HepG2 (cell line): ENCODE results near the gene TMPRSS11E. TPM values are rescaled to one million over a fixed set of nuclear protein-coding genes. Genes with fewer than 3 reads are reported as not detected.

Experiments
- ATAC-seq: fragments of 200-7000 bp; cut with Tn5 transposase; 3 replicates; pipeline ENCODE4 v1.9.1; 2020; ENCODE audit warnings: mild to moderate bottlenecking, moderate library complexity
- BruUV-seq: library from RNA; stranded (reverse); fragments of 400-500 nt; replicated peaks from 2 replicates; lab custom pipeline; 2021; lab: Mats Ljungman, UMichigan
- CTCF ChIA-PET: fragments of 300-600 bp; formaldehyde crosslinking; extraction: SDS; loops from one replicate; lab custom pipeline; 2021; ENCODE audit warnings: low total read pairs, inconsistent platforms, low intra/inter-chr PET ratio; lab: Yijun Ruan, JAX
- POLR2A ChIA-PET: fragments of 350-600 bp; sonication (Branson Sonifier 250); formaldehyde crosslinking; loops from one replicate; lab custom pipeline; 2020; ENCODE audit warnings: antibody characterized with exemption, inconsistent platforms; lab: Yijun Ruan, JAX
- DNase-seq: peaks from one replicate; pipeline ENCODE4 v3.0.0-alpha.2; 2015; ENCODE audit warnings: low spot score
- FAIRE-seq: peaks from 3 replicates; lab custom pipeline; 2011; peaks lifted over from hg19 to GRCh38; lab: Jason Lieb, UNC
- H2AFZ ChIP-seq: one replicate; pipeline ENCODE4 v1.6.1; 2011; ENCODE audit warnings: low read length, inconsistent platforms
- H3K27ac ChIP-seq: fragments of 300-600 bp; 3 replicates; pipeline ENCODE4 v1.8.0; 2011; ENCODE audit warnings: mixed run types, mild to moderate bottlenecking, mixed read lengths, low read length, inconsistent platforms; ENCODE audit not compliant: insufficient read depth; ENCODE audit errors: extremely low read length
- H3K27me3 ChIP-seq, 2 experiments: fragments of 200-600 bp in 1 of 2; 2 replicates in 1 of 2; 3 replicates in 1 of 2; pipeline versions ENCODE4 v1.6.0 to v1.8.0; 2011; ENCODE audit warnings: low read length in 2 of 2, mild to moderate bottlenecking in 2 of 2, moderate library complexity in 2 of 2, inconsistent platforms in 1 of 2; ENCODE audit not compliant: insufficient read depth in 2 of 2, control insufficient read depth in 1 of 2
- H3K36me3 ChIP-seq, 2 experiments: fragments of 200-600 bp in 1 of 2; replicated peaks in 1 of 2; 2 replicates in 1 of 2; 3 replicates in 1 of 2; pipeline versions ENCODE4 v1.5.1 to v1.8.0; 2011; ENCODE audit warnings: low read length in 2 of 2, inconsistent platforms in 1 of 2; ENCODE audit not compliant: insufficient read depth in 2 of 2, control insufficient read depth in 1 of 2
- H3K4me1 ChIP-seq: 2 replicates; pipeline ENCODE4 v1.5.1; 2012; ENCODE audit warnings: low read length, inconsistent platforms; ENCODE audit not compliant: insufficient read depth
- H3K4me2 ChIP-seq: 2 replicates; pipeline ENCODE4 v1.6.0; 2011; ENCODE audit warnings: low read depth, low read length, inconsistent platforms
- H3K4me3 ChIP-seq, 3 experiments: fragments of 200-600 bp in 1 of 3; sonication (generic), shearing (Covaris generic) in 1 of 3; replicated peaks in 1 of 3; 2 replicates each; pipeline ENCODE4 v1.5.1; 2011 to 2016; ENCODE audit warnings: low read length in 3 of 3, inconsistent platforms in 2 of 3, low read depth in 2 of 3, mild to moderate bottlenecking in 2 of 3, control low read depth in 1 of 3, mixed read lengths in 1 of 3; ENCODE audit not compliant: insufficient read depth in 1 of 3
- H3K79me2 ChIP-seq: one replicate; pipeline ENCODE4 v1.6.1; 2011; ENCODE audit warnings: low read length, inconsistent platforms; ENCODE audit not compliant: insufficient read depth
- H3K9ac ChIP-seq: 2 replicates; pipeline ENCODE4 v1.6.0; 2011; ENCODE audit warnings: mild to moderate bottlenecking, low read depth, low read length, inconsistent platforms; ENCODE audit not compliant: insufficient read depth
- H3K9me3 ChIP-seq: 2 replicates; pipeline ENCODE4 v1.5.1; 2012; ENCODE audit warnings: mild to moderate bottlenecking, low read length
- H4K20me1 ChIP-seq: 2 replicates; pipeline ENCODE4 v1.6.0; 2011; ENCODE audit warnings: inconsistent platforms, mild to moderate bottlenecking, low read length, moderate library complexity; ENCODE audit not compliant: insufficient read depth
- ARHGAP35 ChIP-seq: sonication (generic); formaldehyde crosslinking; IDR thresholded peaks from 2 replicates; pipeline ENCODE4 v1.9.0; 2022; ENCODE audit warnings: mild to moderate bottlenecking, inconsistent platforms, moderate library complexity, missing genetic modification reagents, borderline replicate concordance
- DR1 ChIP-seq: sonication (generic); formaldehyde crosslinking; IDR thresholded peaks from 2 replicates; pipeline ENCODE4 v1.8.0; 2021; ENCODE audit warnings: mild to moderate bottlenecking, missing genetic modification reagents, inconsistent platforms
- HIVEP1 ChIP-seq: sonication (generic); formaldehyde crosslinking; IDR thresholded peaks from 2 replicates; pipeline ENCODE4 v1.4.0; 2020; ENCODE audit warnings: mild to moderate bottlenecking, missing genetic modification reagents
- ISX ChIP-seq: sonication (generic); formaldehyde crosslinking; conservative IDR thresholded peaks from 2 replicates; pipeline ENCODE4 v1.5.0; 2020; ENCODE audit warnings: missing genetic modification reagents
- RBFOX2 ChIP-seq: fragments of 200-400 bp; formaldehyde crosslinking; IDR thresholded peaks from 2 replicates; pipeline ENCODE4 v1.6.1; 2017; ENCODE audit warnings: low read depth, mild to moderate bottlenecking, low read length
- SAFB2 ChIP-seq: sonication (generic); formaldehyde crosslinking; IDR thresholded peaks from 2 replicates; pipeline ENCODE4 v1.5.1; 2020; ENCODE audit warnings: missing genetic modification reagents, low read depth, mild to moderate bottlenecking, borderline replicate concordance
- ZNF12 ChIP-seq: sonication (generic); formaldehyde crosslinking; IDR thresholded peaks from 2 replicates; pipeline ENCODE4 v1.5.0; 2020; ENCODE audit warnings: missing genetic modification reagents
- ZNF616 ChIP-seq: sonication (generic); formaldehyde crosslinking; IDR thresholded peaks from 2 replicates; pipeline ENCODE4 v1.5.0; 2020; ENCODE audit warnings: low read depth, mild to moderate bottlenecking, missing genetic modification reagents
- ZNF691 ChIP-seq: sonication (generic); formaldehyde crosslinking; IDR thresholded peaks from 2 replicates; pipeline ENCODE4 v1.4.0; 2020; ENCODE audit warnings: missing genetic modification reagents, low read depth, mild to moderate bottlenecking, borderline replicate concordance
- ZNF878 ChIP-seq: sonication (generic); formaldehyde crosslinking; IDR thresholded peaks from 2 replicates; pipeline ENCODE4 v1.8.1; 2023; ENCODE audit warnings: mild to moderate bottlenecking, missing genetic modification reagents, moderate library complexity
- ZSCAN31 ChIP-seq: sonication (generic); formaldehyde crosslinking; IDR thresholded peaks from 2 replicates; pipeline ENCODE4 v1.5.0; 2020; ENCODE audit warnings: low read depth, mild to moderate bottlenecking, missing genetic modification reagents
- WGBS: methylation state at CpG from one replicate; pipeline ENCODE4 v1.1.6; 2017; ENCODE audit warnings: low lambda C conversion rate; 5-methylcytosine and 5-hydroxymethylcytosine counted together
- in situ Hi-C: cut with HindIII; loops from 2 replicates; pipeline ENCODE4 v1.10.0; 2017; ENCODE audit warnings: low pct_unique_long_range_greater_than_20kb; ENCODE audit not compliant: extremely low pct_ligation_motif_present
- intact Hi-C: fragments of 100-400 bp; cut with micrococcal nuclease; formaldehyde crosslinking; loops from one replicate; pipeline ENCODE4 v1.10.0; 2022; ENCODE audit not compliant: unreplicated experiment
- polyA plus RNA-seq, 8 experiments: library from polyadenylated mRNA; depleted of rRNA in 3 of 8; stranded (reverse) in 7 of 8; unstranded in 1 of 8; fragments of >200 nt; fragmentation: Illumina TruSeq in 4 of 8; extraction: Trizol in 4 of 8; gene quantifications; 2 replicates each; pipeline versions ENCODE4 v1.2.1 to v1.2.3, GENCODE V29; 2011 to 2016; ENCODE audit warnings: low read depth in 4 of 8, missing spikeins in 1 of 8, mixed read lengths in 1 of 8; ENCODE audit not compliant: insufficient read depth in 1 of 8
- total RNA-seq, 5 experiments: library from RNA; depleted of rRNA; stranded (reverse); fragments of >200 nt; fragmentation: Illumina TruSeq; extraction: Trizol; gene quantifications; 2 replicates each; pipeline ENCODE4 v1.2.3, GENCODE V29; 2016; ENCODE audit warnings: low read depth in 1 of 5
- TF ChIP-seq, protein P1 (sequence below): sonication (generic); formaldehyde crosslinking; IDR thresholded peaks from 2 replicates; pipeline ENCODE4 v1.9.0; 2021; ENCODE audit warnings: missing genetic modification reagents, borderline replicate concordance
- TF ChIP-seq, protein P2 (sequence below): sonication (generic); formaldehyde crosslinking; IDR thresholded peaks from 2 replicates; pipeline ENCODE4 v1.5.0; 2020; ENCODE audit warnings: mild to moderate bottlenecking, missing genetic modification reagents

Gene TMPRSS11E
- total and polyA plus RNA-seq, 2 of the 13 experiments (the other 11 are each of a cell fraction or from before 2014, with no cell fraction given) = not detected

- TF ChIP-seq, protein P1, sequence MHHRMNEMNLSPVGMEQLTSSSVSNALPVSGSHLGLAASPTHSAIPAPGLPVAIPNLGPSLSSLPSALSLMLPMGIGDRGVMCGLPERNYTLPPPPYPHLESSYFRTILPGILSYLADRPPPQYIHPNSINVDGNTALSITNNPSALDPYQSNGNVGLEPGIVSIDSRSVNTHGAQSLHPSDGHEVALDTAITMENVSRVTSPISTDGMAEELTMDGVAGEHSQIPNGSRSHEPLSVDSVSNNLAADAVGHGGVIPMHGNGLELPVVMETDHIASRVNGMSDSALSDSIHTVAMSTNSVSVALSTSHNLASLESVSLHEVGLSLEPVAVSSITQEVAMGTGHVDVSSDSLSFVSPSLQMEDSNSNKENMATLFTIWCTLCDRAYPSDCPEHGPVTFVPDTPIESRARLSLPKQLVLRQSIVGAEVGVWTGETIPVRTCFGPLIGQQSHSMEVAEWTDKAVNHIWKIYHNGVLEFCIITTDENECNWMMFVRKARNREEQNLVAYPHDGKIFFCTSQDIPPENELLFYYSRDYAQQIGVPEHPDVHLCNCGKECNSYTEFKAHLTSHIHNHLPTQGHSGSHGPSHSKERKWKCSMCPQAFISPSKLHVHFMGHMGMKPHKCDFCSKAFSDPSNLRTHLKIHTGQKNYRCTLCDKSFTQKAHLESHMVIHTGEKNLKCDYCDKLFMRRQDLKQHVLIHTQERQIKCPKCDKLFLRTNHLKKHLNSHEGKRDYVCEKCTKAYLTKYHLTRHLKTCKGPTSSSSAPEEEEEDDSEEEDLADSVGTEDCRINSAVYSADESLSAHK (CRISPR knock-in tag) = no peak
Observed at GRCh38 chr4:68476191-68476590, 28.9 kb downstream of the TMPRSS11E start (continued).

DNA sequence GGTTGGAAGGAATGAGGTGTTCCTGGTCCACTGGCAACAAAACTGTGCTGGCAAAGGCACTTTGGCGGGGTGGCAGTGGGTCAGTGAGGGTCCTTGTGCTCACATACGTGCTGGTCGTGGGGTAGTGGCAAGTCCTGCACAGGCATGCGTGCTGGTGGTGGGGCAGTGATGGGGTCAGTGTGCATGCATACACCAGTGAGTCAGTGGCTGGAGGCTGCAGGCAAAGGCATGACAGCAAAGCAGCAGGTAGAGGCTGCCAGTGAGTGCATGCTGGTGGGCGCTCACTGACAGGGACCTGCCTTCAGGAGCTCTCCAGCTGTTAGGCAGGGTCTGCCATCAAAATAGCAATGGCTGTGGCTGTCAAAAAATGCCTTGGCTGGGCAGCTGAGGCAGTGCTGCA, 42.1 kb downstream of the TMPRSS11E start:
- POLR2A ChIA-PET = no interaction called here
- DNase-seq = no peak
- Histone ChIP-seq H3K36me3 (no peaks in the 10 kb centered on the region), H3K9me3 (no peaks in the 10 kb centered on the region), H3K4me1 (no peaks in the 10 kb centered on the region), H3K79me2 (no peaks in the 10 kb centered on the region), H4K20me1 (no peaks in the 10 kb centered on the region), H2AFZ (no peak overlapping the region), H3K27ac (no peak overlapping the region), H3K4me3 (no peak overlapping the region), H3K9ac (no peak overlapping the region), H3K27me3 (0 out of 5 replicates have a peak, but pooled peaks cover 0 to 2% of the 10 kb centered on the region in 2 experiments), H3K4me2 (no peak overlapping the region)
- TF ChIP-seq DR1 (no peak), HIVEP1 (CRISPR knock-in tag) (no peak), ZNF878 (CRISPR knock-in tag) (no peak), ZSCAN31 (no peak), ZNF12 (CRISPR knock-in tag) (no peak), RBFOX2 (no peak), ZNF691 (CRISPR knock-in tag) (no peak), ZNF616 (no peak), ARHGAP35 (CRISPR knock-in tag) (no peak), SAFB2 (no peak), ISX (CRISPR knock-in tag) (no peak)
- TF ChIP-seq, protein P2, sequence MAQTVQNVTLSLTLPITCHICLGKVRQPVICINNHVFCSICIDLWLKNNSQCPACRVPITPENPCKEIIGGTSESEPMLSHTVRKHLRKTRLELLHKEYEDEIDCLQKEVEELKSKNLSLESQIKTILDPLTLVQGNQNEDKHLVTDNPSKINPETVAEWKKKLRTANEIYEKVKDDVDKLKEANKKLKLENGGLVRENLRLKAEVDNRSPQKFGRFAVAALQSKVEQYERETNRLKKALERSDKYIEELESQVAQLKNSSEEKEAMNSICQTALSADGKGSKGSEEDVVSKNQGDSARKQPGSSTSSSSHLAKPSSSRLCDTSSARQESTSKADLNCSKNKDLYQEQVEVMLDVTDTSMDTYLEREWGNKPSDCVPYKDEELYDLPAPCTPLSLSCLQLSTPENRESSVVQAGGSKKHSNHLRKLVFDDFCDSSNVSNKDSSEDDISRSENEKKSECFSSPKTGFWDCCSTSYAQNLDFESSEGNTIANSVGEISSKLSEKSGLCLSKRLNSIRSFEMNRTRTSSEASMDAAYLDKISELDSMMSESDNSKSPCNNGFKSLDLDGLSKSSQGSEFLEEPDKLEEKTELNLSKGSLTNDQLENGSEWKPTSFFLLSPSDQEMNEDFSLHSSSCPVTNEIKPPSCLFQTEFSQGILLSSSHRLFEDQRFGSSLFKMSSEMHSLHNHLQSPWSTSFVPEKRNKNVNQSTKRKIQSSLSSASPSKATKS = no peak
- no peak for FAIRE-seq
- CTCF ChIA-PET = no interaction called here
- no TSS peak for BruUV-seq
- intact Hi-C loops (no loop called here), in situ Hi-C loops (loop anchor here (25.0 kb wide), 2 partner anchors 573 to 1123 kb away; no protein-coding TSS in a partner anchor)
- 8% methylated on average over 2 of the region's 5 CpGs for WGBS
- ATAC-seq = peak; percentile 57
